Transverse colon (tissue), 4 donors: Measurements from ENCODE around the gene LIG4. TPM values are rescaled to one million over a fixed set of nuclear protein-coding genes. Genes with fewer than 3 reads are reported as not detected.

Source experiments
- DNase-seq: peaks from one replicate; pipeline ENCODE4 v3.0.0-alpha.2; 2019
- H3K27ac ChIP-seq, 4 donors: fragments of 200-600 bp; sonication (generic); 2 replicates each; pipeline ENCODE4 v1.5.1; 2016 to 2018; ENCODE audit warnings: inconsistent platforms in 4 of 4
- H3K27me3 ChIP-seq: fragments of 200-600 bp; sonication (generic); 2 replicates; pipeline ENCODE4 v1.5.1; 2017; ENCODE audit warnings: inconsistent platforms
- H3K36me3 ChIP-seq, 4 donors: fragments of 200-600 bp; sonication (generic); 2 replicates each; pipeline ENCODE4 v1.5.1; 2017 to 2019; ENCODE audit warnings: inconsistent platforms in 4 of 4
- H3K4me1 ChIP-seq, 4 donors: fragments of 200-600 bp; sonication (generic); 2 replicates each; pipeline ENCODE4 v1.5.1; 2017 to 2020; ENCODE audit warnings: inconsistent platforms in 4 of 4
- H3K4me3 ChIP-seq, 4 donors: fragments of 200-600 bp; sonication (generic); 1 replicate in 1 of 4; 2 replicates in 3 of 4; pipeline versions ENCODE4 v1.5.1 to v1.6.1; 2017 to 2019; ENCODE audit warnings: inconsistent platforms in 4 of 4
- H3K9me3 ChIP-seq, 2 donors: fragments of 200-600 bp; sonication (generic); 2 replicates each; pipeline ENCODE4 v1.5.1; 2017 to 2019; ENCODE audit warnings: inconsistent platforms in 2 of 2
- CTCF ChIP-seq, 5 experiments: fragments of 200-600 bp in 3 of 5; fragments of 450-650 bp in 2 of 5; sonication (generic) in 3 of 5; IDR thresholded peaks; 1 replicate in 2 of 5; 2 replicates in 3 of 5; pipeline ENCODE4 v1.5.1; 2016 to 2017; ENCODE audit warnings: antibody characterized with exemption in 5 of 5, inconsistent platforms in 3 of 5, mild to moderate bottlenecking in 2 of 5, moderate library complexity in 1 of 5
- EP300 ChIP-seq: sonication (generic); formaldehyde crosslinking; IDR thresholded peaks from one replicate; pipeline ENCODE4 v1.6.1; 2017; ENCODE audit warnings: antibody characterized with exemption, low read depth
- POLR2A ChIP-seq: fragments of 450-650 bp; IDR thresholded peaks from one replicate; pipeline ENCODE4 v1.6.1; 2016; ENCODE audit warnings: antibody characterized with exemption, mild to moderate bottlenecking, moderate library complexity
- POLR2AphosphoS5 ChIP-seq, 3 donors: sonication (generic); formaldehyde crosslinking; IDR thresholded peaks; one replicate each; pipeline ENCODE4 v1.6.1; 2016; ENCODE audit warnings: antibody characterized with exemption in 3 of 3
- WGBS, 2 donors: methylation state at CpG; one replicate each; pipeline ENCODE4 v1.1.5; 2018; ENCODE audit warnings: low coverage in 1 of 2; 5-methylcytosine and 5-hydroxymethylcytosine counted together
- in situ Hi-C, 4 donors: fragments of 200-750 bp; cut with MboI; loops; one replicate each; pipeline versions ENCODE4 v1.15.0 to v1.15.1; 2017; ENCODE audit warnings: low sequenced_read_pairs in 3 of 4, low pct_ligation_motif_present in 1 of 4, low pct_unique_long_range_greater_than_20kb in 1 of 4
- intact Hi-C: fragments of 100-400 bp; cut with DNase I; formaldehyde crosslinking; loops from one replicate; pipeline ENCODE4 v1.15.1; 2023; ENCODE audit warnings: low total_unique reads
- total RNA-seq, 4 donors: library from RNA; depleted of rRNA; stranded (reverse); fragments of >200 nt; gene quantifications; one replicate each; pipeline ENCODE4 v1.1.0, GENCODE V29; 2016

Gene LIG4
- total RNA-seq, 4 donors from 2014 or later, result 1.9 to 17.0 (median 6.0) TPM

- intact Hi-C loops, result no loop called here
- H3K4me1 ChIP-seq, result no peaks in the 10 kb centered on the region
These were observed 21.5 kb downstream of the LIG4 start for GRCh38 chr13:108193806-108194205.

GRCh38 chr13:108190897-108191296 lies 24.4 kb downstream of the LIG4 start:
- WGBS, 2 donors, result 49 to 52% methylated on average over 3 of the region's 3 CpGs
- intact Hi-C loops, result no loop called here
- in situ Hi-C loops, result no loop called here

More at GRCh38 chr13:108193806-108194205, 21.5 kb downstream of the LIG4 start:
- no peaks in the 10 kb centered on the region for H3K27me3 ChIP-seq
- no peak for DNase-seq
- peaks cover 0 to 3% of the 10 kb centered on the region in 2 donors for H3K9me3 ChIP-seq
- H3K4me3 ChIP-seq, result no peak overlapping the region
- no peak overlapping the region for H3K27ac ChIP-seq
- no peaks in the 10 kb centered on the region for H3K36me3 ChIP-seq
- no peak for TF ChIP-seq POLR2A
- no peak for TF ChIP-seq EP300
- TF ChIP-seq CTCF (IDR thresholded peaks at IDR 0.05), result no peak
- TF ChIP-seq POLR2AphosphoS5 (IDR thresholded peaks at IDR 0.05), result no peak
- in situ Hi-C loops, result no loop called here

GRCh38 chr13:108188260-108188659 lies 27.1 kb downstream of the LIG4 start:
- Histone ChIP-seq H3K27ac (no peak overlapping the region), H3K4me3 (no peak overlapping the region), H3K27me3 (no peaks in the 10 kb centered on the region), H3K4me1 (no peaks in the 10 kb centered on the region), H3K9me3 (peaks cover 0 to 3% of the 10 kb centered on the region in 2 donors), H3K36me3 (no peaks in the 10 kb centered on the region)
- 29 to 35% methylated on average over 2 of the region's 2 CpGs for WGBS, 2 donors
- no peak for TF ChIP-seq CTCF (IDR thresholded peaks at IDR 0.05)
- no peak for TF ChIP-seq POLR2A
- TF ChIP-seq EP300, result no peak
- TF ChIP-seq POLR2AphosphoS5 (IDR thresholded peaks at IDR 0.05), result no peak
- in situ Hi-C loops, result no loop called here
- intact Hi-C loops, result no loop called here
- DNase-seq, result no peak

More at GRCh38 chr13:108190897-108191296, 24.4 kb downstream of the LIG4 start:
- Histone ChIP-seq H3K4me3 (no peak overlapping the region), H3K36me3 (no peaks in the 10 kb centered on the region), H3K27me3 (no peaks in the 10 kb centered on the region), H3K4me1 (no peaks in the 10 kb centered on the region), H3K9me3 (peaks cover 0 to 3% of the 10 kb centered on the region in 2 donors), H3K27ac (no peak overlapping the region)
- no peak for DNase-seq
- no peak for TF ChIP-seq CTCF (IDR thresholded peaks at IDR 0.05)
- TF ChIP-seq POLR2A, result no peak
- no peak for TF ChIP-seq POLR2AphosphoS5 (IDR thresholded peaks at IDR 0.05)
- TF ChIP-seq EP300, result no peak

- WGBS, 2 donors, result 84 to 88% methylated on average over 3 of the region's 3 CpGs
These were observed 30.1 kb downstream of the LIG4 start for GRCh38 chr13:108185223-108185622.

More at GRCh38 chr13:108185223-108185622, 30.1 kb downstream of the LIG4 start:
- in situ Hi-C loops (no loop called here), intact Hi-C loops (no loop called here)
- TF ChIP-seq POLR2AphosphoS5 (IDR thresholded peaks at IDR 0.05) (no peak), POLR2A (no peak), CTCF (IDR thresholded peaks at IDR 0.05) (no peak), EP300 (no peak)
- H3K9me3 ChIP-seq, result no peaks in the 10 kb centered on the region
- H3K27me3 ChIP-seq, result no peaks in the 10 kb centered on the region
- H3K4me3 ChIP-seq, result no peak overlapping the region
- DNase-seq, result no peak
- no peaks in the 10 kb centered on the region for H3K4me1 ChIP-seq
- H3K27ac ChIP-seq, result no peak overlapping the region
- no peaks in the 10 kb centered on the region for H3K36me3 ChIP-seq
